ENCODE measurements around the gene MADCAM1.

- TF ChIP-seq CTCF (conservative IDR thresholded peaks at IDR 0.05; ENCODE audit: low read length) (no peak), EZH2phosphoT487 (IDR thresholded peaks at IDR 0.05; ENCODE audit: borderline replicate concordance, low read depth, low read length) (no peak)
These were observed 12.8 kb upstream of the MADCAM1 start for GRCh38 chr19:483332-484072.

All from OCI-LY7 (cell line).